H9 (cell line): ENCODE results near the gene RNF220. TPM values are rescaled to one million over a fixed set of nuclear protein-coding genes. Genes with fewer than 3 reads are reported as not detected.

Source experiments
- DNase-seq: peaks from one replicate; pipeline ENCODE4 v3.0.0-alpha.2; 2017
- H2AFZ ChIP-seq: one replicate; pipeline ENCODE4 v1.6.1; 2013; ENCODE audit warnings: mild to moderate bottlenecking, low read length, control low read depth, moderate library complexity
- H2AK5ac ChIP-seq: 2 replicates; pipeline ENCODE4 v1.6.1; 2013; ENCODE audit warnings: low read length, control low read depth, mixed read lengths; ENCODE audit not compliant: insufficient read length
- H2BK120ac ChIP-seq: one replicate; pipeline ENCODE4 v1.6.1; 2013; ENCODE audit warnings: low read depth, mild to moderate bottlenecking, low read length, control low read depth, inconsistent platforms; ENCODE audit not compliant: poor library complexity, severe bottlenecking
- H2BK12ac ChIP-seq: 2 replicates; pipeline ENCODE4 v1.6.1; 2013; ENCODE audit warnings: low read length, control low read depth, mixed read lengths, low read depth; ENCODE audit not compliant: insufficient read length
- H2BK15ac ChIP-seq: 2 replicates; pipeline ENCODE4 v1.6.1; 2013; ENCODE audit warnings: low read depth, low read length, control low read depth
- H2BK20ac ChIP-seq: one replicate; pipeline ENCODE4 v1.6.1; 2013; ENCODE audit warnings: low read depth, mild to moderate bottlenecking, low read length, control low read depth, inconsistent platforms; ENCODE audit not compliant: poor library complexity, severe bottlenecking
- H2BK5ac ChIP-seq: 2 replicates; pipeline ENCODE4 v1.6.1; 2013; ENCODE audit warnings: low read length, control low read depth, mixed read lengths; ENCODE audit not compliant: insufficient read length
- H3K14ac ChIP-seq: 2 replicates; pipeline ENCODE4 v1.6.1; 2013; ENCODE audit warnings: low read length, control low read depth; ENCODE audit not compliant: insufficient read depth
- H3K18ac ChIP-seq: 2 replicates; pipeline ENCODE4 v1.6.1; 2013; ENCODE audit warnings: low read depth, mild to moderate bottlenecking, mixed read lengths, low read length, control low read depth; ENCODE audit not compliant: insufficient read length
- H3K23ac ChIP-seq: 2 replicates; pipeline ENCODE4 v1.6.1; 2013; ENCODE audit warnings: low read length, control low read depth, mixed read lengths, low read depth; ENCODE audit not compliant: insufficient read length
- H3K23me2 ChIP-seq: 2 replicates; pipeline ENCODE4 v1.6.1; 2013; ENCODE audit warnings: low read depth, mild to moderate bottlenecking, mixed read lengths, low read length, control low read depth; ENCODE audit not compliant: insufficient read length, poor library complexity, severe bottlenecking
- H3K27ac ChIP-seq: 2 replicates; pipeline ENCODE4 v1.5.1; 2013; ENCODE audit warnings: low read length, control low read depth, mixed read lengths, low read depth; ENCODE audit not compliant: insufficient read length
- H3K27me3 ChIP-seq: 2 replicates; pipeline ENCODE4 v1.6.1; 2013; ENCODE audit warnings: low read length, control low read depth, inconsistent platforms; ENCODE audit not compliant: insufficient read depth
- H3K4ac ChIP-seq: 2 replicates; pipeline ENCODE4 v1.6.1; 2013; ENCODE audit warnings: low read depth, mild to moderate bottlenecking, control low read depth, inconsistent platforms, low read length, moderate library complexity
- H3K4me1 ChIP-seq: 2 replicates; pipeline ENCODE4 v1.6.1; 2013; ENCODE audit warnings: low read length, control low read depth, inconsistent platforms; ENCODE audit not compliant: insufficient read depth
- H3K4me2 ChIP-seq: 2 replicates; pipeline ENCODE4 v1.6.1; 2013; ENCODE audit warnings: low read length, control low read depth, mixed read lengths; ENCODE audit not compliant: insufficient read length, insufficient read depth
- H3K56ac ChIP-seq: 2 replicates; pipeline ENCODE4 v1.6.1; 2013; ENCODE audit warnings: low read depth, mild to moderate bottlenecking, mixed read lengths, low read length, control low read depth; ENCODE audit not compliant: insufficient read length
- H3K79me1 ChIP-seq: 2 replicates; pipeline ENCODE4 v1.6.1; 2013; ENCODE audit warnings: low read depth, mild to moderate bottlenecking, moderate library complexity, low read length, control low read depth, inconsistent platforms; ENCODE audit not compliant: insufficient read depth, poor library complexity, severe bottlenecking
- H3K79me2 ChIP-seq: 2 replicates; pipeline ENCODE4 v1.6.1; 2013; ENCODE audit warnings: low read length, control low read depth, inconsistent platforms; ENCODE audit not compliant: insufficient read depth
- H3K9ac ChIP-seq: 2 replicates; pipeline ENCODE4 v1.6.1; 2013; ENCODE audit warnings: low read length, control low read depth, mixed read lengths; ENCODE audit not compliant: insufficient read length; ENCODE audit errors: extremely low read depth
- H3K9me3 ChIP-seq: one replicate; pipeline ENCODE4 v1.6.1; 2013; ENCODE audit warnings: low read depth, low read length, inconsistent platforms; ENCODE audit not compliant: control insufficient read depth
- H3T11ph ChIP-seq: one replicate; pipeline ENCODE4 v1.6.1; 2013; ENCODE audit warnings: mild to moderate bottlenecking, low read length, control low read depth, inconsistent platforms
- H4K20me1 ChIP-seq: one replicate; pipeline ENCODE4 v1.6.1; 2013; ENCODE audit not compliant: control insufficient read depth, insufficient read length, insufficient read depth
- H4K5ac ChIP-seq: 2 replicates; pipeline ENCODE4 v1.6.1; 2013; ENCODE audit warnings: low read depth, mild to moderate bottlenecking, mixed read lengths, low read length, control low read depth; ENCODE audit not compliant: insufficient read length
- H4K8ac ChIP-seq: replicated peaks from 2 replicates; pipeline ENCODE4 v1.6.1; 2013; ENCODE audit warnings: low read length, control low read depth, mixed read lengths, low read depth; ENCODE audit not compliant: insufficient read length
- H4K91ac ChIP-seq: 2 replicates; pipeline ENCODE4 v1.6.1; 2013; ENCODE audit warnings: low read depth, mild to moderate bottlenecking, moderate library complexity, mixed read lengths, low read length, control low read depth; ENCODE audit not compliant: insufficient read length
- H3K27ac Mint-ChIP-seq, 3 experiments: 2 replicates in 2 of 3; 3 replicates in 1 of 3; pipeline ENCODE4 v1.8.0; 2020 to 2021; ENCODE audit warnings: mixed read lengths in 3 of 3, mild to moderate bottlenecking in 1 of 3, moderate library complexity in 1 of 3
- H3K27me3 Mint-ChIP-seq: 2 replicates; pipeline ENCODE4 v1.8.0; 2021; ENCODE audit warnings: low read depth, mild to moderate bottlenecking, moderate library complexity, mixed read lengths
- H3K36me3 Mint-ChIP-seq, 3 experiments: 2 replicates in 2 of 3; 3 replicates in 1 of 3; pipeline ENCODE4 v1.8.0; 2020 to 2021; ENCODE audit warnings: low read depth in 3 of 3, mixed read lengths in 3 of 3; ENCODE audit not compliant: insufficient read depth in 1 of 3
- H3K4me1 Mint-ChIP-seq, 2 experiments: 2 replicates each; pipeline ENCODE4 v1.8.0; 2020; ENCODE audit warnings: mixed read lengths in 2 of 2
- H3K4me3 Mint-ChIP-seq, 2 experiments: 2 replicates in 1 of 2; 3 replicates in 1 of 2; pipeline ENCODE4 v1.8.0; 2020 to 2021; ENCODE audit warnings: mild to moderate bottlenecking in 2 of 2, mixed read lengths in 2 of 2, moderate library complexity in 1 of 2
- H3K9me3 Mint-ChIP-seq, 2 experiments: 2 replicates in 1 of 2; 3 replicates in 1 of 2; pipeline ENCODE4 v1.8.0; 2020; ENCODE audit warnings: mild to moderate bottlenecking in 2 of 2, mixed read lengths in 2 of 2, moderate library complexity in 1 of 2
- CTCF ChIP-seq: fragments of 200-600 bp; sonication (generic); conservative IDR thresholded peaks from 3 replicates; pipeline ENCODE4 v1.8.0; 2021; ENCODE audit warnings: antibody characterized with exemption, mild to moderate bottlenecking
- WGBS: extraction: QIAGEN DNeasy Blood & Tissue Kit; methylation state at CpG from one replicate; pipeline ENCODE4 v1.1.7; 2013; ENCODE audit warnings: missing lambda C conversion rate, low lambda C conversion rate, mixed read lengths; ENCODE audit not compliant: insufficient read length; ENCODE audit errors: extremely low coverage; 5-methylcytosine and 5-hydroxymethylcytosine counted together
- total RNA-seq: library from RNA; stranded (reverse); gene quantifications from 2 replicates; pipeline ENCODE4 v1.2.1, GENCODE V29; 2021

Gene RNF220
- total RNA-seq, 1 experiment from 2014 or later, result 109 TPM

GRCh38 chr1:44454704-44455103 lies 49.6 kb downstream of the RNF220 start:
- Histone ChIP-seq H3K14ac (no peak overlapping the region), H3K18ac (no peak overlapping the region), H3K79me2 (no peaks in the 10 kb centered on the region), H3K79me1 (no peaks in the 10 kb centered on the region), H3K23ac (no peak overlapping the region), H2AFZ (no peak overlapping the region), H3K27me3 (no peaks in the 10 kb centered on the region), H4K91ac (no peak overlapping the region), H2AK5ac (no peak overlapping the region), H4K5ac (no peak overlapping the region), H2BK120ac (no peak overlapping the region), H2BK12ac (no peak overlapping the region), H2BK15ac (no peak overlapping the region), H3K4me2 (no peak overlapping the region), H3K9me3 (no peaks in the 10 kb centered on the region), H3K23me2 (no peaks in the 10 kb centered on the region), H2BK20ac (no peak overlapping the region), H3K9ac (no peak overlapping the region), H3K4ac (no peak overlapping the region), H3T11ph (no peak overlapping the region), H3K56ac (no peak overlapping the region), H3K4me1 (no peaks in the 10 kb centered on the region), H4K8ac (no peak overlapping the region), H3K27ac (no peak overlapping the region), H4K20me1 (no peaks in the 10 kb centered on the region), H2BK5ac (no peak overlapping the region)
- DNase-seq, result no peak
- Mint-ChIP-seq H3K27ac (no peak overlapping the region), H3K36me3 (peaks cover 0 to 14% (median 11%) of the 10 kb centered on the region in 3 experiments; a peak in 5 of 7 replicates), H3K4me3 (no peak overlapping the region), H3K27me3 (peaks cover 19% of the 10 kb centered on the region), H3K4me1 (peaks cover under 1% of the 10 kb centered on the region in 2 experiments; a peak in 2 of 4 replicates), H3K9me3 (peaks cover 9 to 13% of the 10 kb centered on the region in 2 experiments)
- no CpG with 5 or more reads among the region's 3 CpGs for WGBS
- TF ChIP-seq CTCF, result no peak
